NCI-H1105 (cell line): ENCODE measurements around the gene TYW1.
A peak's percentile ranks its signal among the peaks of the same experiment; 100 is the strongest.
"Not testable (repeated sequence)": the region's sequence is repeated elsewhere in the genome, so short reads cannot be mapped to it uniquely, and the experiment has no call there.

Experiments used
- DNase-seq: peaks from one replicate; lab custom pipeline; 2025; lab: John Stamatoyannopoulos, UW

Gene TYW1

GRCh38 chr7:66994691-66995049 lies 2.0 kb upstream of the TYW1 start:
- not testable (repeated sequence) for DNase-seq

- DNase-seq: peak; percentile 97
These were observed 1.4 kb upstream of the TYW1 start, which contains the start of gene SBDS for GRCh38 chr7:66995050-66995776. SBDS (minus strand) TSS chr7:66995586; CDS start chr7:66995417, 169 bp downstream.

GRCh38 chr7:67000601-67001258 lies 4.1 kb downstream of the TYW1 start:
- DNase-seq: not testable (repeated sequence)

GRCh38 chr7:67004145-67004544 lies 7.5 kb downstream of the TYW1 start:
- not testable (repeated sequence) for DNase-seq

GRCh38 chr7:67006965-67007364 lies 10.3 kb downstream of the TYW1 start:
- no peak for DNase-seq

- no peak for DNase-seq
These were observed 11.6 kb downstream of the TYW1 start for GRCh38 chr7:67008260-67008659.

- DNase-seq: not testable (repeated sequence)
These were observed 13.0 kb downstream of the TYW1 start for GRCh38 chr7:67009677-67010076.

- DNase-seq: not testable (repeated sequence)
These were observed 17.5 kb downstream of the TYW1 start for GRCh38 chr7:67014076-67014622.

GRCh38 chr7:67017971-67018370 lies 21.3 kb downstream of the TYW1 start:
- not testable (repeated sequence) for DNase-seq

GRCh38 chr7:67018940-67019339 lies 22.3 kb downstream of the TYW1 start:
- DNase-seq: no peak

GRCh38 chr7:67019562-67020390 lies 23.1 kb downstream of the TYW1 start:
- DNase-seq: peak; percentile 27

GRCh38 chr7:67021260-67021659 lies 24.6 kb downstream of the TYW1 start:
- no peak for DNase-seq

- DNase-seq: no peak
These were observed 25.9 kb downstream of the TYW1 start for GRCh38 chr7:67022511-67022910.

GRCh38 chr7:67025459-67025858 lies 28.8 kb downstream of the TYW1 start:
- DNase-seq: not testable (repeated sequence)

- DNase-seq: not testable (repeated sequence)
These were observed 35.1 kb downstream of the TYW1 start for GRCh38 chr7:67031685-67032084.

- no peak for DNase-seq
These were observed 36.6 kb downstream of the TYW1 start for GRCh38 chr7:67033251-67033650.

- DNase-seq: peak; percentile 54
These were observed 40.1 kb downstream of the TYW1 start for GRCh38 chr7:67036432-67037395.

GRCh38 chr7:67040832-67041231 lies 44.2 kb downstream of the TYW1 start:
- not testable (repeated sequence) for DNase-seq

GRCh38 chr7:67042781-67043558 lies 46.3 kb downstream of the TYW1 start:
- DNase-seq: not testable (repeated sequence)

GRCh38 chr7:67043559-67043930 lies 46.9 kb downstream of the TYW1 start:
- not testable (repeated sequence) for DNase-seq
